Heart right ventricle (tissue), 12 donors: Measurements from ENCODE around the gene NRBP1. TPM values are rescaled to one million over a fixed set of nuclear protein-coding genes. Genes with fewer than 3 reads are reported as not detected.

ENCODE experiments used
- polyA plus RNA-seq, 2 donors: library from polyadenylated mRNA; stranded (reverse); fragments of 200-250 nt; gene quantifications; one replicate each; pipeline ENCODE4 v1.2.3, GENCODE V29; 2013
- total RNA-seq, 10 donors: library from RNA; stranded (reverse); fragmentation: NEBNext Ultra II Directional in 3 of 10; extraction: Animal tissue kit (Norgen Biotek cat#: 25700) in 3 of 10; gene quantifications; one replicate each; pipeline versions ENCODE4 v1.2.1 to v1.2.4, GENCODE V29; 2021 to 2023
- donor health status: ischemic (EF 13 %, LVEDD 7.1; RV severe dilation, severe dysfunction).
- donor health status: healthy with polysubstance abuse.
- donor health status: DM: no; HTN: yes; CAD: no.
- donor health status: DM: no; HTN: no; CAD: no.
- donor health status: ischemic (EF 25% LVEDD 6.9; RV normal size, moderate dysfunction).
- donor health status: ischemic (EF 25% LVEDD 5.7; RV mildly dilated, moderate dysfunction).
- donor health status: healthy.
- donor health status: nonischemic (EF 11% LVEDD 7.7; RV severe dilation, severe dysfunction).
- donor health status: DM: yes; HTN: yes; CAD: no.
- donor health status: PGD.
- donor health status: ischemic (EF 29% LVEDD 5.4; RV normal size, mild dysfunction).
- donor health status: nonischemic (EF 23%, LVEDD 6.1; RV moderate dilation, normal function).

NRBP1 gene
- total and polyA plus RNA-seq, 12 donors: 25.5 to 97.4 (median 59.2) TPM

Other genes starting within 250 kb of the NRBP1 start
- 100 to 1,000 TPM; 116 to 162 (median 129) TPM for gene ATRAID, start 216.6 kb upstream of the NRBP1 start, total RNA-seq
- gene ATRAID, start 216.6 kb upstream of the NRBP1 start, polyA plus RNA-seq: 100 to 1,000 TPM; 140 to 144 TPM
- 10 to 100 TPM in 3 of 10 donors, 1 to 10 TPM in 7; 5.3 to 17.0 (median 8.8) TPM for gene SLC5A6, start 216.4 kb upstream of the NRBP1 start, total RNA-seq
- gene SLC5A6, start 216.4 kb upstream of the NRBP1 start, polyA plus RNA-seq: 10 to 100 TPM in 1 of 2 donors, 1 to 10 TPM in 1; 9.3 to 20.5 TPM
- 10 to 100 TPM in 1 of 10 donors, 1 to 10 TPM in 9; 6.1 to 10.6 (median 7.2) TPM for gene CAD, start 211.3 kb upstream of the NRBP1 start, total RNA-seq
- 1 to 10 TPM; 8.3 to 8.6 TPM for gene CAD, start 211.3 kb upstream of the NRBP1 start, polyA plus RNA-seq
- 10 to 100 TPM in 7 of 10 donors, 1 to 10 TPM in 3; 6.0 to 35.8 (median 10.6) TPM for gene SLC30A3, start 165.6 kb upstream of the NRBP1 start, total RNA-seq
- gene SLC30A3, start 165.6 kb upstream of the NRBP1 start, polyA plus RNA-seq: 1 to 10 TPM; 4.3 to 7.4 TPM
- 1 to 10 TPM in 9 of 10 donors, under 1 TPM in 1; 0.94 to 6.0 (median 1.6) TPM for gene DNAJC5G, start 153.2 kb upstream of the NRBP1 start, total RNA-seq
- 1 to 10 TPM in 1 of 2 donors, under 1 TPM in 1; 0.19 to 3.7 TPM for gene DNAJC5G, start 153.2 kb upstream of the NRBP1 start, polyA plus RNA-seq
- gene TRIM54, start 146.2 kb upstream of the NRBP1 start, total RNA-seq: 100 to 1,000 TPM; 204 to 303 (median 249) TPM
- 100 to 1,000 TPM; 131 to 568 TPM for gene TRIM54, start 146.2 kb upstream of the NRBP1 start, polyA plus RNA-seq
- 1 to 10 TPM in 5 of 10 donors, under 1 TPM in 4, not detected in 1; 0.51 to 2.0 (median 1.1) TPM for gene UCN, start 120.2 kb upstream of the NRBP1 start, total RNA-seq
- gene UCN, start 120.2 kb upstream of the NRBP1 start, polyA plus RNA-seq: 1 to 10 TPM; 3.3 to 4.1 TPM
- 10 to 100 TPM; 40.8 to 84.9 (median 66.6) TPM for gene MPV17, start 105.5 kb upstream of the NRBP1 start, total RNA-seq
- gene MPV17, start 105.5 kb upstream of the NRBP1 start, polyA plus RNA-seq: 100 to 1,000 TPM in 1 of 2 donors, 10 to 100 TPM in 1; 93.9 to 220 TPM
- gene GTF3C2, start 71.9 kb upstream of the NRBP1 start, total RNA-seq: 10 to 100 TPM; 21.8 to 30.3 (median 23.6) TPM
- gene GTF3C2, start 71.9 kb upstream of the NRBP1 start, polyA plus RNA-seq: 10 to 100 TPM; 17.6 to 29.8 TPM
- 10 to 100 TPM; 26.4 to 47.9 (median 34.7) TPM for gene EIF2B4, start 58.3 kb upstream of the NRBP1 start, total RNA-seq
- 10 to 100 TPM; 60.4 to 70.7 TPM for gene EIF2B4, start 58.3 kb upstream of the NRBP1 start, polyA plus RNA-seq
- gene SNX17, start 58.0 kb upstream of the NRBP1 start, total RNA-seq: 10 to 100 TPM; 54.5 to 82.5 (median 68.8) TPM
- gene SNX17, start 58.0 kb upstream of the NRBP1 start, polyA plus RNA-seq: 10 to 100 TPM; 32.4 to 79.8 TPM
- gene ZNF513, start 47.9 kb upstream of the NRBP1 start, total RNA-seq: 10 to 100 TPM in 1 of 10 donors, 1 to 10 TPM in 9; 4.5 to 11.5 (median 6.8) TPM
- 10 to 100 TPM; 12.6 to 15.4 TPM for gene ZNF513, start 47.9 kb upstream of the NRBP1 start, polyA plus RNA-seq
- 10 to 100 TPM; 28.4 to 46.1 (median 33.0) TPM for gene PPM1G, start 19.0 kb upstream of the NRBP1 start, total RNA-seq
- 10 to 100 TPM; 34.7 to 72.6 TPM for gene PPM1G, start 19.0 kb upstream of the NRBP1 start, polyA plus RNA-seq
- gene KRTCAP3, start 13.8 kb downstream of the NRBP1 start, total RNA-seq: under 1 TPM in 6 of 10 donors, not detected in 4; 0.37 to 0.85 (median 0.57) TPM
- gene KRTCAP3, start 13.8 kb downstream of the NRBP1 start, polyA plus RNA-seq: under 1 TPM; 0.23 to 0.51 TPM
- gene IFT172, start 61.1 kb downstream of the NRBP1 start, total RNA-seq: 10 to 100 TPM; 12.7 to 30.6 (median 16.1) TPM
- 10 to 100 TPM; 11.1 to 65.7 TPM for gene IFT172, start 61.1 kb downstream of the NRBP1 start, polyA plus RNA-seq
- gene FNDC4, start 66.6 kb downstream of the NRBP1 start, total RNA-seq: 10 to 100 TPM in 1 of 10 donors, 1 to 10 TPM in 7, under 1 TPM in 2; 0.58 to 11.7 (median 1.7) TPM
- 10 to 100 TPM in 1 of 2 donors, 1 to 10 TPM in 1; 2.3 to 11.3 TPM for gene FNDC4, start 66.6 kb downstream of the NRBP1 start, polyA plus RNA-seq
- 1 to 10 TPM in 1 of 10 donors, under 1 TPM in 1, not detected in 8; 0.19 to 1.6 TPM for gene GCKR, start 68.2 kb downstream of the NRBP1 start, total RNA-seq
- under 1 TPM; 0.88 to 0.91 TPM for gene GCKR, start 68.2 kb downstream of the NRBP1 start, polyA plus RNA-seq
- 10 to 100 TPM; 15.1 to 27.7 (median 20.3) TPM for gene ZNF512, start 154.4 kb downstream of the NRBP1 start, total RNA-seq
- gene ZNF512, start 154.4 kb downstream of the NRBP1 start, polyA plus RNA-seq: 10 to 100 TPM; 10.2 to 10.5 TPM
- 1 to 10 TPM; 4.1 to 7.6 (median 6.0) TPM for gene CCDC121, start 200.4 kb downstream of the NRBP1 start, total RNA-seq
- gene CCDC121, start 200.4 kb downstream of the NRBP1 start, polyA plus RNA-seq: 1 to 10 TPM; 2.1 TPM
- gene GPN1, start 200.4 kb downstream of the NRBP1 start, total RNA-seq: 10 to 100 TPM; 17.1 to 23.8 (median 19.7) TPM
- 10 to 100 TPM in 1 of 2 donors, 1 to 10 TPM in 1; 6.5 to 25.6 TPM for gene GPN1, start 200.4 kb downstream of the NRBP1 start, polyA plus RNA-seq
- 10 to 100 TPM; 22.0 to 32.2 (median 26.0) TPM for gene SUPT7L, start 235.0 kb downstream of the NRBP1 start, total RNA-seq
- gene SUPT7L, start 235.0 kb downstream of the NRBP1 start, polyA plus RNA-seq: 10 to 100 TPM; 18.4 to 42.3 TPM
- 10 to 100 TPM; 19.1 to 28.7 (median 22.5) TPM for gene SLC4A1AP, start 235.3 kb downstream of the NRBP1 start, total RNA-seq
- 10 to 100 TPM; 11.0 to 20.8 TPM for gene SLC4A1AP, start 235.3 kb downstream of the NRBP1 start, polyA plus RNA-seq